PFSK-1 (cell line): Measurements from ENCODE around the gene ITGA11.

ENCODE experiments used
- FOXP2 ChIP-seq: optimal IDR thresholded peaks from 2 replicates; pipeline ENCODE3; 2011; ENCODE audit warnings: borderline replicate concordance, control low read depth, inconsistent platforms; ENCODE audit not compliant: insufficient read depth; ENCODE audit errors: extremely low read length, extremely low read depth
- POLR2AphosphoS5 ChIP-seq: IDR thresholded peaks from 2 replicates; pipeline ENCODE4 v1.6.1; 2012; ENCODE audit warnings: low read depth, mild to moderate bottlenecking, control low read depth, low read length, moderate library complexity
- REST ChIP-seq, 2 experiments: IDR thresholded peaks; 2 replicates each; pipeline versions ENCODE4 v1.6.1 to v1.8.0; 2011 to 2012; ENCODE audit warnings: low read depth in 2 of 2, low read length in 2 of 2, control low read depth in 1 of 2, inconsistent platforms in 1 of 2, mild to moderate bottlenecking in 1 of 2, moderate library complexity in 1 of 2; ENCODE audit not compliant: insufficient read depth in 1 of 2
- SIN3A ChIP-seq: IDR thresholded peaks from 2 replicates; pipeline ENCODE4 v1.6.1; 2012; ENCODE audit warnings: mild to moderate bottlenecking, low read length, moderate library complexity, borderline replicate concordance; ENCODE audit not compliant: insufficient read depth
- TAF1 ChIP-seq: IDR thresholded peaks from 2 replicates; pipeline ENCODE4 v1.6.1; 2012; ENCODE audit warnings: low read length, control low read depth, borderline replicate concordance; ENCODE audit not compliant: insufficient read depth

- no peak for TF ChIP-seq SIN3A
- no peak for TF ChIP-seq TAF1
- TF ChIP-seq FOXP2 = no peak
- no peak for TF ChIP-seq REST (IDR thresholded peaks at IDR 0.05; ENCODE audit: insufficient read depth in 1 of 2, low read depth in 2 of 2, low read length in 2 of 2)
- TF ChIP-seq POLR2AphosphoS5 = no peak
Observed at GRCh38 chr15:68442041-68442440, 10.1 kb upstream of the ITGA11 start.
